OCI-LY3 (cell line): ENCODE results near the gene COQ8A.

Experiments
- H2AFZ ChIP-seq: fragments of 200-600, 300-600 bp; shearing (Covaris generic); 2 replicates; pipeline ENCODE4 v1.6.0; 2014; ENCODE audit warnings: antibody characterized with exemption, low read depth, low read length
- H3K27ac ChIP-seq: fragments of 200-600, 300-600 bp; sonication (generic); 2 replicates; pipeline ENCODE4 v1.5.1; 2014; ENCODE audit warnings: mild to moderate bottlenecking, low read length, moderate library complexity, mixed read lengths
- H3K27me3 ChIP-seq: fragments of 200-600, 300-600 bp; sonication (generic); 2 replicates; pipeline ENCODE4 v1.6.1; 2014; ENCODE audit warnings: low read depth, low read length, mixed read lengths
- H3K36me3 ChIP-seq: fragments of 200-600, 300-600 bp; sonication (generic); replicated peaks from 2 replicates; pipeline ENCODE3; 2014; ENCODE audit warnings: low read depth, low read length, mixed read lengths
- H3K4me1 ChIP-seq: fragments of 300-600, 200-600 bp; sonication (generic); 2 replicates; pipeline ENCODE4 v1.6.1; 2014; ENCODE audit warnings: low read length, mixed read lengths
- H3K4me2 ChIP-seq: fragments of 200-600, 300-600 bp; sonication (generic); 2 replicates; pipeline ENCODE4 v1.6.1; 2014; ENCODE audit warnings: low read length, mixed read lengths
- H3K4me3 ChIP-seq: fragments of 300-600, 200-600 bp; sonication (generic); 2 replicates; pipeline ENCODE4 v1.5.1; 2014; ENCODE audit warnings: antibody characterized with exemption, mild to moderate bottlenecking, low read length, moderate library complexity
- H3K79me2 ChIP-seq: fragments of 300-600, 200-600 bp; shearing (Covaris generic); 2 replicates; pipeline ENCODE4 v1.6.1; 2014; ENCODE audit warnings: mild to moderate bottlenecking, low read length, mixed read lengths
- H3K9ac ChIP-seq: fragments of 300-600, 200-600 bp; shearing (Covaris generic); 2 replicates; pipeline ENCODE4 v1.6.0; 2014; ENCODE audit warnings: mild to moderate bottlenecking, low read length, moderate library complexity
- H3K9me3 ChIP-seq: fragments of 200-600, 300-600 bp; shearing (Covaris generic); 2 replicates; pipeline ENCODE4 v1.6.1; 2014; ENCODE audit warnings: low read length, mixed read lengths; ENCODE audit not compliant: insufficient read depth
- H4K20me1 ChIP-seq: fragments of 200-600, 300-600 bp; sonication (generic); 2 replicates; pipeline ENCODE4 v1.6.1; 2016; ENCODE audit warnings: low read length, mixed read lengths; ENCODE audit not compliant: insufficient read depth
- CTCF ChIP-seq: fragments of 200-600, 300-600 bp; sonication (generic); IDR thresholded peaks from 2 replicates; pipeline ENCODE4 v1.5.1; 2014; ENCODE audit warnings: antibody characterized with exemption, low read length, low read depth
- EZH2phosphoT487 ChIP-seq: fragments of 200-600 bp; shearing (Covaris generic); IDR thresholded peaks from 2 replicates; pipeline ENCODE4 v1.6.1; 2018; ENCODE audit warnings: antibody characterized with exemption, mixed run types, low read depth

The COQ8A gene

DNA sequence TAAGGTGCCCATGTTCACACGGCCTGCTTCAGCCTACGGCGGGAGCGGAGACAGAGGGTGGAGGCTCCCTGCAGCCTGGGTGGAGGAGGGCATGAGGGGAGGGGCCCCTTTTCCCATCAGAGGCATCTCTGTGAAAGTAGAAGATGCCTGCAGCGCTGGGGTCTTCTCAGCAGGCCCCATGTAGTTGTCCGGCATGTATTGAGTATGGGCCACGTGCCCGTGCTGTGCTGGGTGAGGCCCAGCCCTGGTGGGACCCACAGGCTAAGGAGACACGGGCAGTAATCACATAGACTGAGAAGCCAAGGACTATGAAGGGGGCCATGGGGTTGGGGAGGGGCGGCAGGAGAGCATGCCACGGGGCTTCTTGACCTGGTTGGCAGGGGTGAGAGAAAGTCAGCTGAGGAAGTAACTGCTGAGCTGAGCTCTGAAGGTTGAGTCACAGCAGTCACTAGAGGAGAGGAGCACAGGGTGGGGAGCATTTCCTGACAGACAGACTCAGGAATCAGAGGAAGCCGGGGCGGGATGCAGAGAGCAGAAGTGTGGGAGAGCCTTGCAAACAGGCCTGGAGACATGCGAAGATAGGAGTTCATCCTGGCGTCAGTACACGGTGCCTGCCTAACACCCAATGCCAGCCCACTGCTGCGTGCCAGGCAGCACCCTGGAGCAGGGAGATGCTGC, 48.1 kb upstream of the COQ8A start:
- Histone ChIP-seq H3K9me3 (no peaks in the 10 kb centered on the region), H3K9ac (no peak overlapping the region), H3K79me2 (no peaks in the 10 kb centered on the region), H3K4me2 (no peak overlapping the region), H4K20me1 (no peaks in the 10 kb centered on the region), H3K27ac (no peak overlapping the region), H3K4me1 (no peaks in the 10 kb centered on the region), H2AFZ (no peak overlapping the region), H3K36me3 (no peaks in the 10 kb centered on the region), H3K4me3 (no peak overlapping the region), H3K27me3 (no peaks in the 10 kb centered on the region)
- TF ChIP-seq CTCF (no peak), EZH2phosphoT487 (no peak)

DNA sequence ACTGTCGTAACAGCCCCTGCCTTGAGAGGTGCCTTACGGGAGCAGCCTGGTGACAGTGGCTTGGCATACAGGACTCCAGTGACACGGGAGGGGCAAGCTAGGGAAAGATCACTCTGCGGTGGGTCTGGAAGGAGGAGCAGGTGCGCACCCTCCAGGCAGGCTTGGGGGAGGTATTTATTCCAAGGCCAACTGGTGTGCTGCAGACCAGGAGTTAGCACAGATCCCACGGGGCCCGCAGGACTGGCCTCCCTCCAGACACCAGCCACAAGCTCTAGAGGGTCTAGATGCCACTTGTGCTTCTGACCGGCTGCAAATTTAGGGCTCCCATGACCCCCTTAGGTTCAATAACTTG, 47.6 kb upstream of the COQ8A start:
- H3K4me2 ChIP-seq = no peak overlapping the region
- TF ChIP-seq EZH2phosphoT487 (no peak), CTCF (no peak)
- no peaks in the 10 kb centered on the region for H3K79me2 ChIP-seq
- no peak overlapping the region for H2AFZ ChIP-seq
- H3K27ac ChIP-seq = no peak overlapping the region
- no peaks in the 10 kb centered on the region for H4K20me1 ChIP-seq
- H3K36me3 ChIP-seq = no peaks in the 10 kb centered on the region
- H3K9me3 ChIP-seq = no peaks in the 10 kb centered on the region
- H3K4me1 ChIP-seq = no peaks in the 10 kb centered on the region
- H3K9ac ChIP-seq = no peak overlapping the region
- H3K27me3 ChIP-seq = no peaks in the 10 kb centered on the region
- H3K4me3 ChIP-seq = no peak overlapping the region

DNA sequence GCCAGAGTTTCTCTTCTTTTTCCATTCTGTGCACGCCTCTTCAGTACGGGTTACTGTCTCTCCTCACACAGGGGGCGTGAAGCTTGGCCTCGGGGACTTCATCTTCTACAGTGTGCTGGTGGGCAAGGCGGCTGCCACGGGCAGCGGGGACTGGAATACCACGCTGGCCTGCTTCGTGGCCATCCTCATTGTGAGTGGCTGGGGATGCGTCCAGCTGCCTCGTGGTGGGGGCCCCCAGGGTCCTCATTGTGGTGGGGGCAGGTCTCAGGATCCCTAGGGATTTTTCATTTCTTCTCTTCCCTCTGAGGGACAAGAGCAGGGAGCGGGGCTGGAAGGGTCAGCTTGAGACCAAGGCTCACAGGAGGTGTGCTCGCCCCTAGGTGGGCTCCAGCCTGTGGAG, 46.2 kb upstream of the COQ8A start:
- Histone ChIP-seq H4K20me1 (no peaks in the 10 kb centered on the region), H3K27ac (no peak overlapping the region), H3K36me3 (no peaks in the 10 kb centered on the region), H3K4me3 (no peak overlapping the region), H3K4me1 (no peaks in the 10 kb centered on the region), H3K9ac (no peak overlapping the region), H3K9me3 (no peaks in the 10 kb centered on the region), H3K79me2 (no peaks in the 10 kb centered on the region), H3K4me2 (no peak overlapping the region), H2AFZ (no peak overlapping the region), H3K27me3 (no peaks in the 10 kb centered on the region)
- TF ChIP-seq EZH2phosphoT487 (no peak), CTCF (no peak)

DNA sequence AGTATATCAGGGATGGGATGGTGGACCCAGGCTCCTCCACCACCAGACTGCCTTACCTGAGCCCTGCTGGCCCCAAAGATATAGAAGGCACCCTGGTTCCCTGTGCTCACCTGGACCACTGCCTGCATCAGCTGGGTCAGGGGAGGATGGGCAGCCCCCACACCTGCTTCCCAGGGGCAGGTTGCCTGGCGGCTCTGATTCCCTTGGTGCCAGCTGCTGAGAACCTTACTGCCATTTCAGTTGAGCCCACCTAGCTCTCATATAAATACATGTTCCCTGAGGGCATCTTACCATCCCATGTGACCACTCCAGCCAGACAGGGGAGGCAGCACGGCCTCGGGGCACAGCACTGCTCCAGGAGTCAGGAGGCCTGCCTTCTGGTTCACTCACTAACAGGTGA, 45.3 kb upstream of the COQ8A start:
- H3K36me3 ChIP-seq = no peaks in the 10 kb centered on the region
- no peak overlapping the region for H3K27ac ChIP-seq
- no peak overlapping the region for H3K4me3 ChIP-seq
- H4K20me1 ChIP-seq = no peaks in the 10 kb centered on the region
- H3K9ac ChIP-seq = no peak overlapping the region
- H3K27me3 ChIP-seq = no peaks in the 10 kb centered on the region
- no peak for TF ChIP-seq EZH2phosphoT487
- TF ChIP-seq CTCF = no peak
- H3K79me2 ChIP-seq = no peaks in the 10 kb centered on the region
- H3K4me2 ChIP-seq = no peak overlapping the region
- no peak overlapping the region for H2AFZ ChIP-seq
- no peaks in the 10 kb centered on the region for H3K4me1 ChIP-seq
- H3K9me3 ChIP-seq = no peaks in the 10 kb centered on the region
